OCI-M2 (cell line): ENCODE measurements around the gene AATF.

Experiments
- DNase-seq: peaks from one replicate; lab custom pipeline; 2025; ENCODE audit not compliant: unreplicated experiment; lab: John Stamatoyannopoulos, UW

AATF gene

DNA sequence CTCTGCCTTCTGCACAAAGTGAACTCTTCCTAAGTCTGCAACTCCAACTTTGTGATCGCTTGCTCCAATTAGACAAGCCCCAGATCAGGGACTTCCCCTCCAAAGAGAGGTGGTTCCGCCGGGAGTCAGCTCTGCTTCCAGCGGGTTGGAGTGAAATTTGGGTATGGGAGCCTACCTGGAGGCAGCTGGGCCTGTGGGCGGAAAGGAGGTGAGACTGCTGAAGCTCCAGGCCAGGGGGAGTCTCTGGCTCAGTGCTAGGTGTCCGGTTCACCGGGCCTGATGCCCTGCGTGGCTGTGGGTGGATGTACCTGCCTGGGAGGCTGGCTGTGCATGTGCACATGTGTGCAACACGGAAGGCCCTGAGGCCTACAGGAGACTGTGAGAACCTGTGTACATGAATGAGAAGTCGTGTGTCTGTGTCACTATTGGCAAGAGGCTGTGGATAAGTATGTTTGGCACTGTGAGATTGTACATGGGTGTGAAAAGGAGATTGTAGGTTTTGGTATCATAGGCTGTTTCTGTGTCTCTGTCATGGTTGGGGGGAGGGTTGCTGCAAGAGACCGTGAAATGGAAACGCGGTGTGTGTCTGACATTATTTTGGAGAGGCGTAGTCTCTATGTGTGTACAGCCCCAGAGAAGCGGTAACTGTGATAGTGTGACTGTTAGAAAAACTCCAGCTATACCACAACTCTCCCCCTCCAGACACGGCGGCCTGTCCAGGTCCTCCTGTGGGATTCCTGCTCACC is 7.3 kb upstream of the AATF start:
- DNase-seq, result no peak

DNA sequence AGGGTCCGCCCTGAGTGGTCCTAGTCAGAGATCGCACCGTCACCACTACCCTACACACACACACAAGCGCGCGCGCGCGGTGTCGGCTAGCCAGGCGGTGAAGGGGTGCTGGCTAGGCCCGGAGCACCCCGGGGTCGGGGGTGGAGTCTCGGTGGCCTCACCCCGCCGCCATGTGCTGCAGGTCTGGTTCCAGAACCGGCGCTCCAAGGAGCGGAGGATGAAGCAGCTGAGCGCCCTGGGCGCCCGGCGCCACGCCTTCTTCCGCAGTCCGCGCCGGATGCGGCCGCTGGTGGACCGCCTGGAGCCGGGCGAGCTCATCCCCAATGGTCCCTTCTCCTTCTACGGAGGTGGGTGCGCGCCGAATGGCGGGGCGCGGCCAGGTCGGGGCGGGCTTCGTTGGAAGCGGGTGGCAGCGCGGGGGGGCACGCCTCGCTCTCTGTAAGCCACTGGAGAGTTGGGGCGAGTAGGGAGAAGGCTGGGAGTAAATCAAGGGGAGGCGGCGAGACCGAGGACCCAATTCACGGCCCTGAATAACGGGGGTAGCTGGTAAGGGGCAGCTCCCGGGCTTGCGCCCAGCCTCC is 6.6 kb upstream of the AATF start:
- no peak for DNase-seq

DNA sequence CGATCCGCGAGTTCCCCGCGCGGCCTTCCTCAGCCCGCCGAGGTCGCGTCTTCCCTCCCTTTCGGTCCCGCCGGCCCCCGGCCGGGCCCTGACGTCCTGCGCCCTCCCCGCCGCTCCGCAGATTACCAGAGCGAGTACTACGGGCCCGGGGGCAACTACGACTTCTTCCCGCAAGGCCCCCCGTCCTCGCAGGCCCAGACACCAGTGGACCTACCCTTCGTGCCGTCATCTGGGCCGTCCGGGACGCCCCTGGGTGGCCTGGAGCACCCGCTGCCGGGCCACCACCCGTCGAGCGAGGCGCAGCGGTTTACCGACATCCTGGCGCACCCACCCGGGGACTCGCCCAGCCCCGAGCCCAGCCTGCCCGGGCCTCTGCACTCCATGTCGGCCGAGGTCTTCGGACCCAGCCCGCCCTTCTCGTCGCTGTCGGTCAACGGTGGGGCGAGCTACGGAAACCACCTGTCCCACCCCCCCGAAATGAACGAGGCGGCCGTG is 6.1 kb upstream of the AATF start:
- no peak for DNase-seq

DNA sequence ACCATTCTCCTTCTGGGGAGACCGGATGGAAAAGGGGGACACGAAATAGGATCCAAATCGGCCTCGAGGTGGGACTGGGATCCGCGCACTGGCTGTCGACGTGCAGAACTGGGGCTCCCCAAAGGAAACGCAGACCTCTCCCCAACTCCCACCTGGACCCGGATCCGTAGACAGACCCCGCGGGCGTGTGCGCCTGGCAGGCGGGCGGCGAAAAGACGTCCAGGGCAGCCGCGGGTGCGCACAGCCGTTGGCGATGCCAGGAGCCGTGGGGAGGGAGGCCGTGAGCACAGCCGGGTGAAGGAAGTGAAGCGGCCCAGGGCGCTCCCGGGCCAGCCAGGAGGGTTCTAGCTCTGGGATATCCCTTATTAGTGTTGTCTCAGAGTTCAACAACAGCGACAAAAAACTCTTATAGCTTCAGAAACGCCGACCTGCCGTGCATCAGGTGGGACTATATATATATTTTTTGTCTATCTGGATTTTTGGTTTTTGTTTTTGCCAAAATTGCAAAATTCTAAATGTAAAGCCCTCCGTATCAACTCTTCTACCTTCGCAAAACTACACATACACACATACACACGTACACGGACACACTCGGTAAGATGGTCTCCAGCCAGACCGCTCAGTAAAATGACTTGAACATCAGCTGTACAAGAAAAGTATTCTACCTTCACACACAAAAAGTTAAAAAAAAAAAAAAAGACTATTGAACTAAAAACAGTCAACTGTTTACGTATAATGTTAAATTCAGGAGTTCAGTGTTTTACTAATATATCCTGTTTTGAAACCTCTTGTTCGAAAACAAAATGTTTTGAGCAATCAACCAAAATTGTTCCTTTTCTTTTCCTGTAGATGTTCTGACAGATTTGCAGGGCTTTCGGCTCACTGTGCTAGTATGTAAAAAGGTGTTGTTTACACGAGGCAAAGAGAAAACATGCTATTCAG is 5.2 kb upstream of the AATF start:
- DNase-seq, result no peak

DNA sequence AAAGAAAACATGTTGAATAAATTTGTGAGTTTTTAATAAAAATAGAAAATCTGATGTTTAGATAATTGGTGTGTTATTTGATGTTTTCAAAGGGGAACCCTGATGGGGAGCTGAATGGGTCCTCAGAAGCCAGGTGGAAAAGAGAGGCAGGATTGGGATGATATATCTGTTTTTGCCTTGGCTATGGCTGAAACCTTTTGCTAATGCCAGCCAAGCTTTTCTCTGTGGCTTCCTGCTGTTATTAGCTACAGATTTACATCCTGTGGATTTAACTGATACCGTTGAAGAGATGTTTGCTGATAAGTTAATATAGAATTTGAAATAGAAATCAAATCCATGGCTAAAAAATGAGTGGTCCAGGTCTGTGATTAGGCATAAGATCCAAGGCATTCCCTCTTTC is 4.2 kb upstream of the AATF start:
- no peak for DNase-seq

DNA sequence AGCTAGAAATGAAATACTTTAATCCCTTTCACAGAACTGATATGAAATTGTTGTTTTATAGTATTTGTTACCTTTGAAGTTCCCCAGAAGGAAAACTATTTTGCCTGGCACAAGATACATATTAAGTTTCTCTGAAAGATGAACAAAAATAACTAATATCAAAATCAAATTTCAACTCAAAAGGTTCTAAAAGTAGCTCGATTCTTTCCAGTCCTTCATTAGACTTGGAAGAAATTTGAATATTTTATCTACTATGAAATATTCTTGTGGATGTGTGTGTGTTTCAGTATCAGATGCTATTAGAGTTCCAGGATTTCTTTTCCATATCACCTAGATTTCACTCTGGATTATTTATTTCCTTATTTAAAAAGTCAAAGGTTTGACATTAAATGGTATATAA is 3.6 kb upstream of the AATF start:
- no peak for DNase-seq

GRCh38 chr17:36945959-36946725 is 2.6 kb upstream of the AATF start:
- no peak for DNase-seq

GRCh38 chr17:36946726-36947091 is 2.0 kb upstream of the AATF start:
- DNase-seq, result no peak

- no peak for DNase-seq
These were observed 635 bp upstream of the AATF start for GRCh38 chr17:36947922-36948716.

GRCh38 chr17:36949461-36949927 is 740 bp downstream of the AATF start:
- no peak for DNase-seq

- DNase-seq, result no peak
These were observed 1.3 kb downstream of the AATF start for GRCh38 chr17:36950027-36950426.

DNA sequence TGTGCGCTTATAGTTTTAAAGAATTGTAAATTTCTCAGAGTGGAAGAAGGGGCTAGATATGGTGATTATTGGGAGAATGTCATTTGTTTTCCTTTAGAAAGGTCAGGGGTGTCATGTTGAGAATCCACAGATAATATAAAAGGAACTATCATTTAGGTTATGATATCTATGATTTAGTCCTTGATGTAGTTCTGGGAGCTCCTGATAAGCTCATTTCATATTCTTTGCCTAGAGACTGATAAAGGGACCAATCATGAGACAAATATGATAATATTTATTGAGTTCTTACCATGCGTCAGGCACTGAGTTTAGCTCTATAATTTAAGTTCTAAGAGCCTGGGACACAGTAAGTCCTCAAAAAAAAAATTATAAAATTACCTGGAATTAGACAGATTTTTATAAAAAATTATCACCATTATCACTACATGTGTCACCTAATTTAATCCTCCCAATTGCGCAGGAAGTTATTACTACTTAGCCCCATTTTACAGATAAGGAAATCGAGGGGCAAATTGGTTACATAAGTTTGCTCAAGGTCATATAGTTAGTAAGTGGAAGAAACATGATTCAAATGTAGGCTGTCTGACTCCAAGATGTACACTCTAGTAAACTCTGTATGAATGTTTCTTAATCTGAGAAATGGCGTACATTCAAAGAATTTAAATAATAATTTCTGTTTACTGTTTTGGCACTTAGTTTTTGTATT is 2.5 kb downstream of the AATF start:
- no peak for DNase-seq

DNA sequence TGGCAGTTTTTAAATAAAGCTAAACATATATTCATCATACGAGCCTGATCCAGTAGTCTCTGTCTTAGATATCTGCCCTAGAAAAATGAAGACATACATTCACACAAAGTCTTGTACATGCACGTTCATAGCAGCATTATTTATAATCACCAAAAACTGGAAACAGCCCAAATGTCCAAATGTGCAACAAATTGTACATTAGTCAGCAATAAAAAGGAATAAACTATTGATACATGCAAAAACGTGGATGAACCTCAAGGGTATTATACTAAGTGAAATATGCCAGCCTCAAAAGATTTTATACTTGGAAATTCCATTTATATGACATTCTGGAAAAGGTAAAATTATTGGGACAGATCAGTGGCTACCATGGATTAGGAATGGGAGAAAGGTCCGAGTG is 22.8 kb downstream of the AATF start:
- no peak for DNase-seq

DNA sequence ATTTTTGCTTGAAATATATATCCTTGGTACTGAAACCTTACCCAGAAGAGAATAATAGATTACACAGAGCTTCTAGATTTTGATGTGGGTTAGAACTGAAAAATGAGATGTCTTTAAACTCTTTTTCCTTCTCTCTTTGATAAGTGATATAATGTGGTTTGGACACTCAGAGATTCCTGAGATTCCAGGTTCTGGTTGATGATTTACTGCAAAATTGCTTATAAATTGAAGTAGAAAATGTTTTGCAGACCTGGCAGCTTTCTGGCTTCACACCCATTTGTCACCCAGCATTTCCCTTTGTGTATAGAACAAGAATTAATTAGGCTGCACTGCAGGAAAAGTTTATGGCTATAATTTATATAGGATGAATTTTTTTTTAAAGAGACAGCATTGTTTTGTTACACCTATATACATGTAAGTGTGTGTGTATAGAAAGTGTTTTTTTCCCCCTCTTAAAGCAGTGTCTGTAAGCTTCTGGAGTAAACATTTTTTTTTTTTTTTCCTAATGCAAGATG is 23.5 kb downstream of the AATF start:
- DNase-seq, result no peak

DNA sequence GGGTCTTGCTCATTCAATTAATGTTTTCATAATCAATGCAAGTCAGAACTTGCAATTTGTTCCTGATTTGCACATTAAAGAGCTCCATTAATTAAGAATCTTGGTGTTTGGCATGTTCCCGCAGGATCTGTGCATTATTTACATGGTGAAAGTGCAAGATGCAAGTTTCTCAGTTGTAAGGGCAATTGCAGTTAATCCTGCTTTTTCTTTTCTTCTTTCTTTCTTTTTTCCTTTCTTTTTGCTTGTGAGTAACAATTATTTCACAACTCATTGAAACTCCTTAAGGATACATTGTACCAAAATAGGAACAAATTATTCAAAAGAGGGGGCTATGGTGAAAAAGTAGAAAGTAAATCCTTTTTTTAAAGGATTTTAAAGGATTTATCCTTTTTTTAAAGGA is 24.2 kb downstream of the AATF start:
- DNase-seq, result no peak

GRCh38 chr17:36975922-36976515 is 27.3 kb downstream of the AATF start:
- no peak for DNase-seq

- no peak for DNase-seq
These were observed 28.3 kb downstream of the AATF start for GRCh38 chr17:36977066-36977465.

DNA sequence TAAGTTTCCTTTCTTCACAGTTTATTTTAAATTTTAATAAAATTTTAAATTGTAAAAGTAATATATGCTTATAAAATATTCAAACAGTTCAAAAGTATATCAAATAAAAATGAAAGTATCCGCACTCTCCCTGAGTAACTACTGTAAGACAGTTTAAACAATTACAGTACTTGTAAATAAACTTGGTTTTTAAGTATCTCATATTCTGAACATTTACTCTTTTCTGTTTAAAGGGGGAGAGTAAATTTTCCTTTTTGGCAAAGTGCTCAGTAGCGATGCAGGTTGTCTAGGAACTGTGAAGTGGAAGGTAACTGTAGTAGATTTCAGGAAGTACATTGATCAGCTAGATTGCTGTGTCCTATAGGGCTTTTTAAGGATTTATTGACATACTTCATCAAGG is 28.8 kb downstream of the AATF start:
- no peak for DNase-seq
